Fibroblast of villous mesenchyme (primary cell): ENCODE results near the gene UCKL1. TPM values are rescaled to one million over a fixed set of nuclear protein-coding genes. Genes with fewer than 3 reads are reported as not detected.
A peak's percentile ranks its signal among the peaks of the same experiment; 100 is the strongest.
"Not testable (repeated sequence)": the region's sequence is repeated elsewhere in the genome, so short reads cannot be mapped to it uniquely, and the experiment has no call there.

Experiments
- DNase-seq: peaks from one replicate; pipeline ENCODE4 v3.0.0-alpha.2; 2010; ENCODE audit warnings: low read depth
- H3K4me3 ChIP-seq: 2 replicates; pipeline ENCODE4 v1.5.1; 2011; ENCODE audit warnings: low read depth, mild to moderate bottlenecking, low read length
- total RNA-seq: library from RNA; depleted of rRNA; stranded (reverse); fragments of >200 nt; gene quantifications from 2 replicates; pipeline ENCODE4 v1.2.3, GENCODE V29; 2012
- TF ChIP-seq, protein P1 (sequence below): IDR thresholded peaks from 2 replicates; pipeline ENCODE4 v1.5.1; 2012; ENCODE audit warnings: low read depth, mild to moderate bottlenecking, low read length; ENCODE audit not compliant: insufficient read depth

Gene UCKL1
- total RNA-seq, 1 donor: 25.0 TPM

DNA sequence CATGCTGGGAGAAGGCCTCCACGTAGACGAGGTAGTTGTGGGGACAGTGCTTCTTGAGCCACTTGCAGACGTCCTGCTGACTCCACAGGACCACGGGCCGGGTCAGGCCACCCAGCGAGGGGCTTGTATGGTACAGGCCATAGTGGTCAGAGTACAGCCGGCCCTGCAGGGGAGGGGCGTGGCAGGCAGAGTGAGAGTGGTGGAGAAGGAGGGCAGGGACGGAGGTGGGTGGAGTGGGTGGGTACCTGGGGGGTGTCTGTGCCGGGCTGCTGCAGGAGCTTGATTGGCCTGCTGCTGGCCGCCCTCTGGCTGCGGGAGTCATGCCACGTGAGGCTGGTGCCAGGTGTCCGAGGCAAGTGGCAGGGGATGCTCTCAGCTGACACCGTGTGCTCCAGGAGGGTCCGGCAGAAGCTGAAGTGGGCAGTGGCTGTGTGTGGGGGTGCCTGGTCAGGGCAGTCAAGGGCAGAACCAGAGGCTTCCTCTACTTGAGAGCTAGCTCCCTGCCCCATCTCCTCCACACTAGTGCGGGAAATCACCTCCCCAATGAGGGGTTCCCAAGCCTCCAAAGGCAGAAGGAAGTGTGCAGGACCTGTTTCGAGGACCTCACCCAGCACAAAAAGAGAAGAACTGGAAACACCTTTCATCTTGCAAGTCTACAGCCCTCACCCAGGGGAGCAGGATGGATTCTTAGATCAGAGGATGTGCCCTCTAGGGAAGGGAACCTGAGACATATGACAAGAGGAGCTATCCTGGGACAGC lies 20.9 kb upstream of the UCKL1 start:
- H3K4me3 ChIP-seq: no peak overlapping the region
- no peak for DNase-seq
- TF ChIP-seq, protein P1, sequence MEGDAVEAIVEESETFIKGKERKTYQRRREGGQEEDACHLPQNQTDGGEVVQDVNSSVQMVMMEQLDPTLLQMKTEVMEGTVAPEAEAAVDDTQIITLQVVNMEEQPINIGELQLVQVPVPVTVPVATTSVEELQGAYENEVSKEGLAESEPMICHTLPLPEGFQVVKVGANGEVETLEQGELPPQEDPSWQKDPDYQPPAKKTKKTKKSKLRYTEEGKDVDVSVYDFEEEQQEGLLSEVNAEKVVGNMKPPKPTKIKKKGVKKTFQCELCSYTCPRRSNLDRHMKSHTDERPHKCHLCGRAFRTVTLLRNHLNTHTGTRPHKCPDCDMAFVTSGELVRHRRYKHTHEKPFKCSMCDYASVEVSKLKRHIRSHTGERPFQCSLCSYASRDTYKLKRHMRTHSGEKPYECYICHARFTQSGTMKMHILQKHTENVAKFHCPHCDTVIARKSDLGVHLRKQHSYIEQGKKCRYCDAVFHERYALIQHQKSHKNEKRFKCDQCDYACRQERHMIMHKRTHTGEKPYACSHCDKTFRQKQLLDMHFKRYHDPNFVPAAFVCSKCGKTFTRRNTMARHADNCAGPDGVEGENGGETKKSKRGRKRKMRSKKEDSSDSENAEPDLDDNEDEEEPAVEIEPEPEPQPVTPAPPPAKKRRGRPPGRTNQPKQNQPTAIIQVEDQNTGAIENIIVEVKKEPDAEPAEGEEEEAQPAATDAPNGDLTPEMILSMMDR: no peak

- not testable (repeated sequence) for H3K4me3 ChIP-seq, DNase-seq
These were observed 20.3 kb upstream of the UCKL1 start for GRCh38 chr20:63976511-63976910.

GRCh38 chr20:63974402-63975200 lies 18.4 kb upstream of the UCKL1 start:
- H3K4me3 ChIP-seq: no peak overlapping the region
- TF ChIP-seq, protein P1: no peak
- DNase-seq: no peak

GRCh38 chr20:63973636-63974401 lies 17.6 kb upstream of the UCKL1 start:
- DNase-seq: peak; percentile 83
- TF ChIP-seq, protein P1: peak; percentile 97
- H3K4me3 ChIP-seq: peak overlapping the region; percentile 64

DNA sequence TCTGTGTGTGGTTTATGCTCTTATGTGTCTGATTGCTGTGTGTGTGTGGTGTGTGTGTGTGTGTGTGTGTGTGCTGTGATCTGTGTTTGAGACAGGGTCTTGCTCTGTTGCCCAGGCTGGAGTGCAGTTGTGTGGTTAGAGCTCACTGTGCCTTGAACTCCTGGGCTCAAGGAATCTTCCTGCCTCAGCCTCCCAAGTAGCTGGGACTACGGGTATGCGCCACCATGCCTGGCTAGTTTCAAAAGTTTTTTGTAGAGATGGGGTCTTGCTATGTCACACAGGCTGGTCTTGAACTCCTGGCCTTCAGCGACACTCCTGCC lies 16.9 kb upstream of the UCKL1 start:
- TF ChIP-seq, protein P1: no peak
- DNase-seq: no peak
- no peak overlapping the region for H3K4me3 ChIP-seq

GRCh38 chr20:63972312-63973159 lies 16.3 kb upstream of the UCKL1 start:
- DNase-seq: no peak
- TF ChIP-seq, protein P1: no peak
- H3K4me3 ChIP-seq: no peak overlapping the region

- H3K4me3 ChIP-seq, DNase-seq: not testable (repeated sequence)
These were observed 15.7 kb upstream of the UCKL1 start for GRCh38 chr20:63971960-63972311.
